Ascending aorta (tissue), 2 donors: ENCODE measurements around the gene RING1. TPM values are rescaled to one million over a fixed set of nuclear protein-coding genes. Genes with fewer than 3 reads are reported as not detected.

Experiments
- DNase-seq, 2 donors: peaks; one replicate each; pipeline ENCODE4 v3.0.0-alpha.2; 2019; ENCODE audit warnings: low spot score in 2 of 2
- H3K27ac ChIP-seq, 2 donors: fragments of 200-600 bp; sonication (generic); one replicate each; pipeline ENCODE4 v1.5.1; 2016 to 2017; ENCODE audit warnings: mild to moderate bottlenecking in 1 of 2
- H3K27me3 ChIP-seq: fragments of 200-600 bp; sonication (generic); one replicate; pipeline ENCODE4 v1.5.1; 2017
- H3K36me3 ChIP-seq, 2 donors: fragments of 200-600 bp; sonication (generic); one replicate each; pipeline ENCODE4 v1.5.1; 2016
- H3K4me1 ChIP-seq, 2 donors: fragments of 200-600 bp; sonication (generic); one replicate each; pipeline ENCODE4 v1.5.1; 2016 to 2017; ENCODE audit warnings: mild to moderate bottlenecking in 1 of 2
- H3K4me3 ChIP-seq, 2 donors: fragments of 200-600 bp; sonication (generic); one replicate each; pipeline ENCODE4 v1.5.1; 2016 to 2017; ENCODE audit warnings: mild to moderate bottlenecking in 1 of 2
- H3K9me3 ChIP-seq, 2 donors: fragments of 200-600 bp; sonication (generic); one replicate each; pipeline ENCODE4 v1.5.1; 2016
- intact Hi-C: fragments of 100-400 bp; cut with DNase I; formaldehyde crosslinking; loops from one replicate; pipeline ENCODE4 v1.15.1; 2023
- total RNA-seq: library from RNA; depleted of rRNA; stranded (reverse); fragments of >200 nt; gene quantifications from one replicate; pipeline ENCODE4 v1.1.0, GENCODE V29; 2016
- TF ChIP-seq, protein P1 (sequence below), 3 experiments: fragments of 200-600 bp in 2 of 3; fragments of 450-650 bp in 1 of 3; sonication (generic) in 2 of 3; IDR thresholded peaks; one replicate each; pipeline ENCODE4 v1.5.1; 2016 to 2019; ENCODE audit warnings: antibody characterized with exemption in 3 of 3, mild to moderate bottlenecking in 1 of 3, moderate library complexity in 1 of 3

Gene RING1
- total RNA-seq, 1 donor from 2014 or later: 28.5 TPM

DNA sequence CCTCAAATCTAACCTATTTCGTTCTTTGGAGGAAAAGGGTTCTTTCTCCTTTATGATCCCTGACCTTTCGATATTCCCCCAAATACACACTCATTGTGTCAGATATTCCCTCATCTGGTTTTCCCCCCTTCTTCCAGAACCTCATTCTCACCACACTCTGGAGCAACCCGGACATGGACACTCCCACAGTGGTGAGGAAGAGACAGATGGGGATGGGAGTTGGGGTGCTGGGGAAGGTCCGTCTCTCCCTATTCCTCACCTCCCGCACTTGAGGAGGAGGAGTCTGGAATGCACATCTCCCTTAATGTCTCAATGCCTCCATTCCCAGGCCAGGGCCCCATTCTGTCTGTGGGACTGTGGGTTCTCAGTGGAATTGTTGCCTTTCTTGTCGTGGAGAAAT is 6.4 kb upstream of the RING1 start:
- H3K4me1 ChIP-seq: peaks cover 16 to 35% of the 10 kb centered on the region in 2 donors
- intact Hi-C loops: loop anchor here (5.0 kb wide), 2 partner anchors 115 to 230 kb away; partner anchors contain the start of gene ZBTB22

DNA sequence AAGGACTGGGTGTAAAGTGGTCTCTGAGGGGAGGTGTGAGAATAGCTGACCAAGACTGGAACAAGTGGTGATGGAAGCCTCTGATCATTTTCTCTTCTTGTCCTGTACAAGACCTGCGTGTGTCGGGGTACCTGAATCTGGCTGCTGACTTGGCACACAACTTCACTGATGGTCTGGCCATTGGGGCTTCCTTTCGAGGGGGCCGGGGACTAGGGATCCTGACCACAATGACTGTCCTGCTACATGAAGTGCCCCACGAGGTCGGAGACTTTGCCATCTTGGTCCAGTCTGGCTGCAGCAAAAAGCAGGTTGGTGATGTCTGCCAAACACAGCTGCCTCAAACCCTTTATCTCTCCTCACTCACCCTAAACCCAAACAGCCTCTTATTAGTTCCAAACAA is 5.5 kb upstream of the RING1 start:
- H3K27me3 ChIP-seq: no peaks in the 10 kb centered on the region
- intact Hi-C loops: loop anchor here (5.0 kb wide), 2 partner anchors 115 to 230 kb away; partner anchors contain the start of gene ZBTB22
- DNase-seq: peak in 1 of 2 donors; percentile 56

More for the DNA sequence above, 6.4 kb upstream of the RING1 start:
- TF ChIP-seq, protein P1, sequence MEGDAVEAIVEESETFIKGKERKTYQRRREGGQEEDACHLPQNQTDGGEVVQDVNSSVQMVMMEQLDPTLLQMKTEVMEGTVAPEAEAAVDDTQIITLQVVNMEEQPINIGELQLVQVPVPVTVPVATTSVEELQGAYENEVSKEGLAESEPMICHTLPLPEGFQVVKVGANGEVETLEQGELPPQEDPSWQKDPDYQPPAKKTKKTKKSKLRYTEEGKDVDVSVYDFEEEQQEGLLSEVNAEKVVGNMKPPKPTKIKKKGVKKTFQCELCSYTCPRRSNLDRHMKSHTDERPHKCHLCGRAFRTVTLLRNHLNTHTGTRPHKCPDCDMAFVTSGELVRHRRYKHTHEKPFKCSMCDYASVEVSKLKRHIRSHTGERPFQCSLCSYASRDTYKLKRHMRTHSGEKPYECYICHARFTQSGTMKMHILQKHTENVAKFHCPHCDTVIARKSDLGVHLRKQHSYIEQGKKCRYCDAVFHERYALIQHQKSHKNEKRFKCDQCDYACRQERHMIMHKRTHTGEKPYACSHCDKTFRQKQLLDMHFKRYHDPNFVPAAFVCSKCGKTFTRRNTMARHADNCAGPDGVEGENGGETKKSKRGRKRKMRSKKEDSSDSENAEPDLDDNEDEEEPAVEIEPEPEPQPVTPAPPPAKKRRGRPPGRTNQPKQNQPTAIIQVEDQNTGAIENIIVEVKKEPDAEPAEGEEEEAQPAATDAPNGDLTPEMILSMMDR (IDR thresholded peaks at IDR 0.05): no peak
- peak in 1 of 2 donors; percentile 37 for DNase-seq
- Histone ChIP-seq H3K27me3 (no peaks in the 10 kb centered on the region), H3K9me3 (no peaks in the 10 kb centered on the region), H3K36me3 (peaks cover 18 to 22% of the 10 kb centered on the region in 2 donors), H3K27ac (no peak overlapping the region), H3K4me3 (peak overlapping the region; percentile 90 to 91)

DNA sequence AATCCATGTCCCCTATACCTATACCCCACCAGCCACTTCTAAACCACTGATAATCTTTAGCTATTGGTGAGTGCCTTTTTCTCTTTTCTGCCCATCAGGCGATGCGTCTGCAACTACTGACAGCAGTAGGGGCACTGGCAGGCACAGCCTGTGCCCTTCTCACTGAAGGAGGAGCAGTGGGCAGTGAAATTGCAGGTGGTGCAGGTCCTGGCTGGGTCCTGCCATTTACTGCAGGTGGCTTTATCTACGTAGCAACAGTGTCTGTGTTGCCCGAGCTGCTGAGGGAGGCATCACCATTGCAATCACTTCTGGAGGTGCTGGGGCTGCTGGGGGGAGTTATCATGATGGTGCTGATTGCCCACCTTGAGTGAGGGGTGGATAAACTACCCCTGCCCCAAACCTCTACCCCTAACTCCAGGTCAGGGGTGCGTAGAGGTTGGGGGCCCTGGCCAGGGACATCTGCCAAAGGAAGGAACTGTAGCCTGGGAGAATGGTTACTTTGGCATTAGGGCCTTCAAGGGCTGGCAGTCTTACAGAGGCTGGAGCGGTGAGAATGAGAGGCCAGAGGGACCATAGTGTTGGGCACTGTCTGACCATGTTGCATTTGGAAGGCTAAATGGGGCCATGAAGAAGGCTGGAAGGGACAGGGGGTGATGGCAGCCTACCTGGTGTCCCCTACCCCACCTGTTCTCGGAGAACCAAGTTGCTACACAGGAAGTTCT is 4.7 kb upstream of the RING1 start:
- Histone ChIP-seq H3K4me1 (peaks cover 11 to 39% of the 10 kb centered on the region in 2 donors), H3K27me3 (no peaks in the 10 kb centered on the region), H3K4me3 (peak overlapping the region in 1 of 2 donors; percentile 59), H3K27ac (no peak overlapping the region), H3K9me3 (no peaks in the 10 kb centered on the region), H3K36me3 (peaks cover 18 to 21% of the 10 kb centered on the region in 2 donors)
- intact Hi-C loops: loop anchor here (5.0 kb wide), 2 partner anchors 114 to 231 kb away; partner anchors contain the start of gene ZBTB22
- peak in 1 of 2 donors; percentile 50 for DNase-seq
- TF ChIP-seq, protein P1 (IDR thresholded peaks at IDR 0.05): no peak

More for the DNA sequence above, 5.5 kb upstream of the RING1 start:
- peak overlapping the region in 1 of 2 donors; percentile 91 for H3K4me3 ChIP-seq
- peaks cover 16 to 42% of the 10 kb centered on the region in 2 donors for H3K4me1 ChIP-seq
- no peaks in the 10 kb centered on the region for H3K9me3 ChIP-seq
- TF ChIP-seq, protein P1 (IDR thresholded peaks at IDR 0.05): no peak
- H3K27ac ChIP-seq: no peak overlapping the region
- peaks cover 18 to 21% of the 10 kb centered on the region in 2 donors for H3K36me3 ChIP-seq

DNA sequence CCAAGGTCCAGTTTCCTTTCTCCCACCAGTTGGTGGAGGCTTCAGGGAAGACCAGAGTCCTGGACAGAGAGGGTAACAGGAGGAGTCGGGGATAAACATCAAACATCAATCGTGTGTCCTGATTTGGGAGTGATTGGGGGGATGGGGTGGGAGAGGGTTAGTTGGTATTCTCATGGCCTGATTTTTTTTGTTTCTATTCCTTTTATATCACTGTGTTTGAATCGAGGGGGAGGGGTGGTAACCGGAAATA is 4.2 kb upstream of the RING1 start:
- intact Hi-C loops: loop anchor here (5.0 kb wide), 2 partner anchors 113 to 232 kb away; partner anchors contain the start of gene ZBTB22

DNA sequence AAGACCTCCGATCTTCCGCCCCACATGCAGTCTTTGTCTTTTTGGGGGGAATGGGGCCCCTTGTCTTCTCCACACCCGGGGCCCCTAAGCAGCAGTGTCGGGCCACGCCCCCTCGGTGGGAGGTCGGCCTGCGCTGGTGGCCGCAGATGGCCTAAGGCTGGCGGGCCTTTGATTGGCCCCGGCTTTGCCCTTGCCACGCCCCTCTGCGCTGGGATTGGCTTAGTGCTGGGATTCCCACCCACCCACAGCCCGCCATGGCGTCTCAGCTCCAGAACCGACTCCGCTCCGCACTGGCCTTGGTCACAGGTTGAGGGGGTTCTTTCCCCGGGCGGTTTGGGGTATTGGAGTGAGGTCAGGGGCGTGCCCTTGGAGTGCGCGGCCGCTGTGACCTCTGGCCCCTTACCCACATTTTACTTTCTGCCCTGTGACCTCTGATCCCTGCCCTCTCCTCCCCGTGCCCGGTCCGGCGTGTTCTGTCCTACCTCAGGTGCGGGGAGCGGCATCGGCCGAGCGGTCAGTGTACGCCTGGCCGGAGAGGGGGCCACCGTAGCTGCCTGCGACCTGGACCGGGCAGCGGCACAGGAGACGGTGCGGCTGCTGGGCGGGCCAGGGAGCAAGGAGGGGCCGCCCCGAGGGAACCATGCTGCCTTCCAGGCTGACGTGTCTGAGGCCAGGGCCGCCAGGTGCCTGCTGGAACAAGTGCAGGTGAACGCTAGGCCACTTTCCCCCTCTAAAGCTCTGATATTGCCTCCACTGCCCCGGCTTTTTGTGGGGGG is 3.7 kb upstream of the RING1 start, which contains the start of gene HSD17B8:
Gene HSD17B8, plus strand, starts transcription at position 241 of the 776 bp plus-strand sequence. Its CDS starts 14 bp downstream, at position 255.
- H3K27ac ChIP-seq: no peak within 1 kb of the TSS
- intact Hi-C loops: loop anchor here (5.0 kb wide), 4 partner anchors 113 to 232 kb away; partner anchors contain the start of genes KIFC1, PHF1 and ZBTB22
- H3K4me1 ChIP-seq: peaks cover 6 to 37% of the 10 kb centered on the region in 2 donors

More for the DNA sequence above, 4.2 kb upstream of the RING1 start:
- no peak for DNase-seq
- Histone ChIP-seq H3K4me1 (peaks cover 9 to 39% of the 10 kb centered on the region in 2 donors), H3K9me3 (no peaks in the 10 kb centered on the region), H3K4me3 (peak overlapping the region; percentile 49 to 59), H3K27me3 (no peaks in the 10 kb centered on the region), H3K36me3 (peaks cover 18 to 21% of the 10 kb centered on the region in 2 donors), H3K27ac (no peak overlapping the region)
- TF ChIP-seq, protein P1 (IDR thresholded peaks at IDR 0.05): no peak

More for the DNA sequence above, 3.7 kb upstream of the RING1 start, which contains the start of gene HSD17B8:
- peaks cover 18 to 22% of the 10 kb centered on the region in 2 donors for H3K36me3 ChIP-seq
- H3K27me3 ChIP-seq: no peaks in the 10 kb centered on the region
- H3K4me3 ChIP-seq: peak within 1 kb of the TSS; percentile 49 to 59
- peak; percentile 76 to 97 for DNase-seq
- no peaks in the 10 kb centered on the region for H3K9me3 ChIP-seq
- TF ChIP-seq, protein P1 (IDR thresholded peaks at IDR 0.05): no peak
